IMR-90 (cell line): ENCODE results near the gene IL21R. TPM values are rescaled to one million over a fixed set of nuclear protein-coding genes. Genes with fewer than 3 reads are reported as not detected.

ENCODE experiments used
- ATAC-seq: fragments of 200-7000 bp; cut with Tn5 transposase; 2 replicates; pipeline ENCODE4 v1.9.1; 2020; ENCODE audit warnings: low read depth, mild to moderate bottlenecking, moderate library complexity
- BruUV-seq: library from RNA; stranded (reverse); fragments of 400-500 nt; replicated peaks from 2 replicates; lab custom pipeline; 2021; lab: Mats Ljungman, UMichigan
- CTCF ChIA-PET: fragments of 300-600 bp; formaldehyde crosslinking; extraction: SDS; loops from one replicate; lab custom pipeline; 2021; ENCODE audit warnings: antibody characterized with exemption; lab: Yijun Ruan, JAX
- POLR2A ChIA-PET: fragments of 300-600 bp; sonication (Branson Sonifier 250); formaldehyde crosslinking; loops from one replicate; lab custom pipeline; 2022; ENCODE audit warnings: antibody characterized with exemption; ENCODE audit not compliant: unreplicated experiment; lab: Charles Lee
- DNase-seq: peaks from one replicate; pipeline ENCODE4 v3.0.0; 2013
- H2AFZ ChIP-seq: replicated peaks from 2 replicates; pipeline ENCODE3; 2013; ENCODE audit warnings: low read length, mild to moderate bottlenecking; ENCODE audit not compliant: poor library complexity
- H2AK5ac ChIP-seq: 2 replicates; pipeline ENCODE4 v1.6.1; 2013; ENCODE audit warnings: low read depth, low read length, inconsistent platforms
- H2AK9ac ChIP-seq: replicated peaks from 2 replicates; pipeline ENCODE3; 2013; ENCODE audit warnings: mild to moderate bottlenecking, low read depth, low read length, moderate library complexity; ENCODE audit not compliant: poor library complexity
- H2BK120ac ChIP-seq: 2 replicates; pipeline ENCODE4 v1.6.1; 2013; ENCODE audit warnings: low read depth, low read length, inconsistent platforms
- H2BK15ac ChIP-seq: 3 replicates; pipeline ENCODE4 v1.6.1; 2013; ENCODE audit warnings: low read depth, low read length, inconsistent platforms
- H2BK20ac ChIP-seq: 2 replicates; pipeline ENCODE4 v1.6.1; 2013; ENCODE audit warnings: low read depth, mild to moderate bottlenecking, inconsistent platforms, low read length, moderate library complexity
- H2BK5ac ChIP-seq: 2 replicates; pipeline ENCODE4 v1.6.1; 2013; ENCODE audit warnings: mild to moderate bottlenecking, low read depth, low read length, inconsistent platforms; ENCODE audit not compliant: poor library complexity, severe bottlenecking
- H3K14ac ChIP-seq: replicated peaks from 2 replicates; pipeline ENCODE4 v1.6.1; 2013; ENCODE audit warnings: low read depth, low read length, inconsistent platforms
- H3K18ac ChIP-seq: 2 replicates; pipeline ENCODE4 v1.6.1; 2013; ENCODE audit warnings: low read depth, low read length, control low read depth
- H3K23ac ChIP-seq: 2 replicates; pipeline ENCODE4 v1.6.1; 2013; ENCODE audit warnings: low read depth, low read length, inconsistent platforms
- H3K27ac ChIP-seq: 2 replicates; pipeline ENCODE4 v1.5.1; 2013; ENCODE audit warnings: mild to moderate bottlenecking, control low read depth, low read length; ENCODE audit not compliant: insufficient read depth
- H3K27me3 ChIP-seq: 2 replicates; pipeline ENCODE4 v1.6.1; 2013; ENCODE audit warnings: low read length; ENCODE audit not compliant: control insufficient read depth, insufficient read depth
- H3K36me3 ChIP-seq: 2 replicates; pipeline ENCODE4 v1.6.1; 2013; ENCODE audit warnings: low read length, mixed read lengths; ENCODE audit not compliant: control insufficient read depth, insufficient read depth
- H3K4ac ChIP-seq: 2 replicates; pipeline ENCODE4 v1.6.1; 2013; ENCODE audit warnings: low read depth, low read length, inconsistent platforms
- H3K4me1 ChIP-seq: 2 replicates; pipeline ENCODE4 v1.6.1; 2013; ENCODE audit warnings: low read length, mixed read lengths; ENCODE audit not compliant: control insufficient read depth, insufficient read depth
- H3K4me2 ChIP-seq: 2 replicates; pipeline ENCODE4 v1.6.1; 2013; ENCODE audit warnings: low read depth, mild to moderate bottlenecking, control low read depth, low read length, moderate library complexity
- H3K4me3 ChIP-seq: 2 replicates; pipeline ENCODE4 v1.5.1; 2013; ENCODE audit warnings: low read depth, mild to moderate bottlenecking, control low read depth, low read length, moderate library complexity; ENCODE audit not compliant: insufficient read depth
- H3K56ac ChIP-seq: 2 replicates; pipeline ENCODE4 v1.6.1; 2013; ENCODE audit warnings: low read length, inconsistent platforms; ENCODE audit not compliant: insufficient read depth; ENCODE audit errors: extremely low read depth
- H3K79me1 ChIP-seq, 2 experiments: 2 replicates each; pipeline ENCODE4 v1.6.1; 2013; ENCODE audit warnings: low read length in 2 of 2, inconsistent platforms in 1 of 2, low read depth in 1 of 2
- H3K9ac ChIP-seq: 2 replicates; pipeline ENCODE4 v1.6.1; 2013; ENCODE audit warnings: low read depth, low read length, control low read depth
- H3K9me1 ChIP-seq: 2 replicates; pipeline ENCODE4 v1.6.1; 2013; ENCODE audit warnings: low read length, inconsistent platforms; ENCODE audit not compliant: insufficient read depth
- H3K9me3 ChIP-seq: 2 replicates; pipeline ENCODE4 v1.6.1; 2013; ENCODE audit warnings: low read length; ENCODE audit not compliant: control insufficient read depth, insufficient read depth
- H4K20me1 ChIP-seq: 2 replicates; pipeline ENCODE4 v1.6.1; 2013; ENCODE audit warnings: low read length, inconsistent platforms; ENCODE audit not compliant: insufficient read depth
- H4K5ac ChIP-seq: 2 replicates; pipeline ENCODE4 v1.6.1; 2013; ENCODE audit warnings: mild to moderate bottlenecking, low read depth, low read length, control low read depth
- H4K8ac ChIP-seq, 2 experiments: 2 replicates each; pipeline ENCODE4 v1.6.1; 2013; ENCODE audit warnings: low read depth in 2 of 2, low read length in 2 of 2, control low read depth in 1 of 2, inconsistent platforms in 1 of 2
- H4K91ac ChIP-seq: 2 replicates; pipeline ENCODE4 v1.6.1; 2013; ENCODE audit warnings: low read depth, low read length, inconsistent platforms; ENCODE audit not compliant: insufficient read depth
- BHLHE40 ChIP-seq: fragments of 150-350 bp; IDR thresholded peaks from 2 replicates; pipeline ENCODE4 v1.6.1; 2016; ENCODE audit warnings: mild to moderate bottlenecking, low read depth, low read length
- CEBPB ChIP-seq: IDR thresholded peaks from 2 replicates; pipeline ENCODE4 v1.6.1; 2012; ENCODE audit warnings: low read depth, low read length, improper control_type of control experiment
- CTCF ChIP-seq: conservative IDR thresholded peaks from 2 replicates; pipeline ENCODE4 v1.5.1; 2012; ENCODE audit warnings: mild to moderate bottlenecking, low read depth, low read length, improper control_type of control experiment
- FOS ChIP-seq: fragments of 150-350 bp; IDR thresholded peaks from 2 replicates; pipeline ENCODE4 v1.6.1; 2016; ENCODE audit warnings: low read depth, low read length
- MAFK ChIP-seq: IDR thresholded peaks from 2 replicates; pipeline ENCODE4 v1.6.1; 2012; ENCODE audit warnings: low read depth, low read length, improper control_type of control experiment
- MAZ ChIP-seq: IDR thresholded peaks from 2 replicates; pipeline ENCODE4 v1.6.1; 2012; ENCODE audit warnings: low read depth, mild to moderate bottlenecking, low read length, improper control_type of control experiment, moderate library complexity, borderline replicate concordance
- NFE2L2 ChIP-seq: fragments of 150-350 bp; IDR thresholded peaks from 2 replicates; pipeline ENCODE4 v1.6.1; 2016; ENCODE audit warnings: low read depth, mild to moderate bottlenecking, low read length
- POLR2A ChIP-seq: IDR thresholded peaks from 2 replicates; pipeline ENCODE4 v1.6.1; 2012; ENCODE audit warnings: mild to moderate bottlenecking, low read depth, low read length
- RAD21 ChIP-seq: IDR thresholded peaks from 2 replicates; pipeline ENCODE4 v1.6.1; 2012; ENCODE audit warnings: low read length, improper control_type of control experiment
- RCOR1 ChIP-seq: IDR thresholded peaks from 2 replicates; pipeline ENCODE4 v1.6.1; 2012; ENCODE audit warnings: mild to moderate bottlenecking, low read length, improper control_type of control experiment; ENCODE audit not compliant: insufficient replicate concordance
- SMC3 ChIP-seq: fragments of 150-350 bp; IDR thresholded peaks from 2 replicates; pipeline ENCODE4 v1.6.1; 2016; ENCODE audit warnings: low read depth, mild to moderate bottlenecking, antibody characterized with exemption, low read length, moderate library complexity
- WGBS, 2 experiments: methylation state at CpG; one replicate each; pipeline versions ENCODE4 v1.1.5 to v1.1.7; 2013; ENCODE audit warnings: missing lambda C conversion rate in 2 of 2; ENCODE audit not compliant: insufficient read length in 1 of 2; ENCODE audit errors: extremely low coverage in 2 of 2; 5-methylcytosine and 5-hydroxymethylcytosine counted together
- dilution Hi-C: fragments of 300-500 bp; cut with HindIII; formaldehyde crosslinking; loops from one replicate; pipeline ENCODE4 v1.14.3; 2018; ENCODE audit warnings: low sequenced_read_pairs; ENCODE audit not compliant: unreplicated experiment
- in situ Hi-C: fragments of 300-500 bp; cut with MboI; formaldehyde crosslinking; loops from 3 replicates; pipeline ENCODE4 v1.14.3; 2019; ENCODE audit warnings: low sequenced_read_pairs, inconsistent platforms, mixed read lengths
- intact Hi-C: fragments of 100-400 bp; cut with micrococcal nuclease; formaldehyde crosslinking; loops from 2 replicates; pipeline ENCODE4 v1.10.0; 2022
- polyA plus RNA-seq, 3 experiments: library from polyadenylated mRNA; depleted of rRNA; stranded (reverse); fragments of >200 nt; gene quantifications; 2 replicates each; pipeline ENCODE4 v1.2.3, GENCODE V29; 2012; ENCODE audit warnings: low replicate concordance in 1 of 3
- total RNA-seq: library from RNA; depleted of rRNA; stranded (reverse); fragments of >200 nt; gene quantifications from 2 replicates; pipeline ENCODE4 v1.2.3, GENCODE V29; 2012
- TF ChIP-seq, protein P1 (sequence below): fragments of 150-350 bp; IDR thresholded peaks from 2 replicates; pipeline ENCODE4 v1.6.1; 2017; ENCODE audit warnings: mild to moderate bottlenecking, antibody characterized with exemption, low read length, low read depth

The IL21R gene
- total and polyA plus RNA-seq, 2 of the 4 experiments (the other 2 are of a cell fraction), result 0.72 to 0.97 TPM

- Histone ChIP-seq H3K4me2 (no peak overlapping the region), H2AK9ac (no peak overlapping the region), H3K23ac (no peak overlapping the region), H2BK5ac (no peak overlapping the region), H2AK5ac (no peak overlapping the region), H4K8ac (no peak overlapping the region), H4K91ac (no peak overlapping the region), H3K27ac (no peak overlapping the region), H3K9me3 (peaks cover 11% of the 10 kb centered on the region), H3K79me1 (no peaks in the 10 kb centered on the region), H3K9me1 (0 out of 2 replicates have a peak, but pooled peaks cover 3% of the 10 kb centered on the region), H3K36me3 (peaks cover 2% of the 10 kb centered on the region; the same call in 1 of the 2 replicates), H3K56ac (no peak overlapping the region), H2BK20ac (no peak overlapping the region), H3K4ac (no peak overlapping the region), H2BK120ac (no peak overlapping the region), H3K4me1 (peaks cover 5% of the 10 kb centered on the region), H3K14ac (no peak overlapping the region), H3K27me3 (no peaks in the 10 kb centered on the region), H2AFZ (no peak overlapping the region), H4K5ac (no peak overlapping the region), H4K20me1 (no peaks in the 10 kb centered on the region), H3K9ac (no peak overlapping the region), H2BK15ac (no peak overlapping the region), H3K4me3 (no peak overlapping the region), H3K18ac (no peak overlapping the region)
- intact Hi-C loops, result no loop called here
- no peak for TF ChIP-seq CEBPB
- TF ChIP-seq CTCF, result no peak
- TF ChIP-seq RAD21, result no peak
- no peak for TF ChIP-seq RCOR1
- no peak for TF ChIP-seq NFE2L2
- TF ChIP-seq, protein P1, sequence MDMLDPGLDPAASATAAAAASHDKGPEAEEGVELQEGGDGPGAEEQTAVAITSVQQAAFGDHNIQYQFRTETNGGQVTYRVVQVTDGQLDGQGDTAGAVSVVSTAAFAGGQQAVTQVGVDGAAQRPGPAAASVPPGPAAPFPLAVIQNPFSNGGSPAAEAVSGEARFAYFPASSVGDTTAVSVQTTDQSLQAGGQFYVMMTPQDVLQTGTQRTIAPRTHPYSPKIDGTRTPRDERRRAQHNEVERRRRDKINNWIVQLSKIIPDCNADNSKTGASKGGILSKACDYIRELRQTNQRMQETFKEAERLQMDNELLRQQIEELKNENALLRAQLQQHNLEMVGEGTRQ, result no peak
- TF ChIP-seq SMC3, result no peak
- no peak for TF ChIP-seq BHLHE40
- no peak for TF ChIP-seq MAFK
- no peak for TF ChIP-seq MAZ
- TF ChIP-seq FOS, result no peak
- no peak for TF ChIP-seq POLR2A
- dilution Hi-C loops, result no loop called here
- no TSS peak for BruUV-seq
- no peak for ATAC-seq
- CTCF ChIA-PET, result interaction anchor here (0.6 kb wide), 1 partner anchor 61 kb away, joined by 4 read pairs; no protein-coding TSS in a partner anchor
- 84% methylated on average over 5 of the region's 19 CpGs; no CpG with 5 or more reads in 1 of the 2 experiments for WGBS, 2 experiments
- DNase-seq, result no peak
- POLR2A ChIA-PET, result no interaction called here
- in situ Hi-C loops, result no loop called here
These were observed 46.8 kb downstream of the IL21R start for GRCh38 chr16:27448532-27449433.
